HG03457 (cell line): ENCODE data around the gene SMAD3.

Experiments used
- ATAC-seq: cut with Tn5 transposase; IDR thresholded peaks from one replicate; pipeline ENCODE4 v1.9.1; 2021; ENCODE audit warnings: moderate number of reproducible peaks; ENCODE audit not compliant: unreplicated experiment

The SMAD3 gene

GRCh38 chr15:67216859-67217258, 151.5 kb downstream of the SMAD3 start:
- no peak for ATAC-seq

DNA sequence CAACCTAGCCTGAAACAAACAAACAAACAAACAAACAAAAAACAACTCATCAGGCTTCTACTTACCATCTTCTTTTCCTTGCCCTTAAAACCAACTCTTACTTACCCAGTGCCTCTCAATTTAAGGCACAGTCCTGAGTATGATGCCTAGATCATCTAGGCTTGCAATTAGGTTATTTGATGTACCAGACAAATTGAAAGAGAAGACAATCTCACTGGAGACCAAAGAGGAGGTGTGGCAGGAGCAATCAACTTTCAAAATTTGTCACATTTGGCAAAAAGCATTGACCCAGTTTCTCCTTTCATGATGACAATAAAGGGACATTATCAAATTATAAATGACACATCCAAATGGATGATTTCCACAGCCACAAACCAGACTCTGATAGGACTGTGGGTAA, 153.0 kb downstream of the SMAD3 start:
- no peak for ATAC-seq

DNA sequence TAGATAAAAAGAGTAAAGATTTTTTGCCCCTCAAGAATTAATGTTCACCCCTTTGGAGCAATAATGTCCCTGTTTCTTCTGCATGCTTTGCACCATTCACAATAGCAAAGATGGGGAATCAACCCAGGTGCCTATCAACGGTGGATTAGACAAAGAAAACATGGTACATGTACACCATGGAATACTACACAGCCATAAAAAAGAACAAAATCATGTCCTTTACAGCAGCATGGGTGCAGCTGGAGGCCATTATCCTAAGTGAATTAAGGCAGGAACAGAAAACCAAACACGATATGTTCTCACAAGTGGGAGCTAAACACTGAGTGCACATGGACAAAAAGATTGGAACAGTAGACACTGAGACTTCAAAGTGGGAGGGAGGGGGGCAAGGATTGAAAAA, 153.9 kb downstream of the SMAD3 start:
- no peak for ATAC-seq

DNA sequence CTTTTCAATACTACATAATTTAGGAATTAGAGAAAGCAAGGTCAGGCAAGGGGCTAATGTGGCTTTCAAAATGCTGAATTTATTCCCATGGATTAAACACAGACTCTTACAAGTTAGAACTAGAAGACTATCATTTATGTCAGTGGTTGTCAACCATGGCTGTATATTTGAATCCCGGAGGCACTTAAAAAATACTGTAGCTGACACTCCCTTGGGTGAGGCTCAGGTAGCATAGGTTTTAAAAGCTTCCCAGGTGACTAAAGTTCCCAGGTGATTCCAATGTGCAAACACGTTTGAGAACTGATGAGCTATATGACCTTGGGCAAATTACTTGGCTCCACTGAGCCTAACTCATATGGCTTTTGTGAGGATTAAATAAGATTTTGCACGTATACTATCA, 159.5 kb downstream of the SMAD3 start:
- no peak for ATAC-seq

DNA sequence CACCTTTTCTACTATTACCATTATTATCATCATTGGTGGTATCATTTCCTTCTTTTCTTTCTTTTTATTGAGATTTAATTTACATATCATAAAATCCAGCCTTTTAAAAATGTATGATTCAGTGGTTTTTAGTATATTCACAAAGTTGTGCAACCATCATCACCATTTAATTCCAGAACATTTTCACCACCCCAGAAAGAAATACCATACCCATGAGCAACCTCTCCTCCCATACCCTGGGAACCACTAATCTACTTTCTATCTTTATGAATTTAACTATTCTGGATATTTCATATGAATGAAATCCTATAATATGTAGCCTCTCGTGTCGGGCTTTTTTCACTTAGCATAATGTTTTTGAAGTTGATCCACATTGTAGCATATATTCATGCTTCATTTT, 159.9 kb downstream of the SMAD3 start:
- no peak for ATAC-seq

DNA sequence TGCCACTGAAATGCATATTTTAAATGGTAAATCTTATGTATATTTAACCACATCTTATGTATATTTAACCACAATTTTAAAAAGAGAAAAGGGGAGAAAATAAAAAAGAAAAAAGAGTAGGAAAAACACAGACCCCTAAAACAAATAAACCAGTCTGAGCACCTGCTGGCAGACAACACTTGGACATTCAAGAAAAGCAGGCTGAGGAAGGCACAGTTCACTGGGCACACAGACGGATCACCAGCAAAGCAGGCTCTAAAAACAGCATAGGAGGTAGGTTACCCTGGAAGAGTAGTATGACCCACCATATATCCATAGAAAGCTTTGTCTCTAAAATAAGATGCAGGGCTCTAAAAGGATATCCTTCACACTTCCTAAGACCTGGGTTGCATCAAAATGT, 162.0 kb downstream of the SMAD3 start:
- no peak for ATAC-seq

- ATAC-seq = no peak
These were observed 162.4 kb downstream of the SMAD3 start for GRCh38 chr15:67227846-67228245.

GRCh38 chr15:67228286-67228685, 162.9 kb downstream of the SMAD3 start:
- no peak for ATAC-seq

DNA sequence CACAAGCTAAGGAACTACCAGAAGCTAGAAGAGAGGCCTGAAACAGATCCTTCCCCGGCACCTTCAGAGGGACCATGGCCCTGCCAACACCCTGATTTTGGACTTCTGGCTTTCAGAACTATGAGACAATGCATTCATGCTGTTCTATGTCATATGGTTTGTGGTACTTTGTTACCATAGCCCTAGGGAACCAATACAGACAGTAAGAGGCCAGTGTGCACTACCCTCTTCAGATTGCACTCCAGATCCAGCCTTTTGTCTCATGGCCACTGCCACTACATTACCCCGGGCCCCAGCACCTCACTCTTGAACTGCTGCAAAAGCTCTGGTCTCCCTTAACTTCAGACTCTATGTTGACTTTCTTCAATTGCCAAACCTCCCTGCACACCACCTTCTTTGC, 165.1 kb downstream of the SMAD3 start:
- no peak for ATAC-seq

DNA sequence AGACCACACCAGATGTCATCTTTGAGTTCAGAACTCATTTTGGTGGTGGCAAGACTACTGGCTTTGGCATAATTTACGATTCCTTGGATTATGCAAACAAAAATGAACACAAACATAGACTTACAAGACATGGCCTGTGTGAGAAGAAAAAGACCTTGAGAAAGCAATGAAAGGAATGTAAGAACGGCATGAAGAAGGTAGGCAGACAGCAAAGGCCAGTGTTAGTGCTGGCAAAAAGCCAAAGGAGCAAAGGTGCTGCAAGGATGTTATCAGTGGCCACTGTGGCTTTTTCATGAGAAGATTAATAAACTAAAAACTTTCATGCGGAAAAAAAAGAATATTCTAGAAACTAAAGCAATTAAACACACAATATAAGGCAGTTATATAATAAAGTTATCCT, 167.2 kb downstream of the SMAD3 start:
- no peak for ATAC-seq

DNA sequence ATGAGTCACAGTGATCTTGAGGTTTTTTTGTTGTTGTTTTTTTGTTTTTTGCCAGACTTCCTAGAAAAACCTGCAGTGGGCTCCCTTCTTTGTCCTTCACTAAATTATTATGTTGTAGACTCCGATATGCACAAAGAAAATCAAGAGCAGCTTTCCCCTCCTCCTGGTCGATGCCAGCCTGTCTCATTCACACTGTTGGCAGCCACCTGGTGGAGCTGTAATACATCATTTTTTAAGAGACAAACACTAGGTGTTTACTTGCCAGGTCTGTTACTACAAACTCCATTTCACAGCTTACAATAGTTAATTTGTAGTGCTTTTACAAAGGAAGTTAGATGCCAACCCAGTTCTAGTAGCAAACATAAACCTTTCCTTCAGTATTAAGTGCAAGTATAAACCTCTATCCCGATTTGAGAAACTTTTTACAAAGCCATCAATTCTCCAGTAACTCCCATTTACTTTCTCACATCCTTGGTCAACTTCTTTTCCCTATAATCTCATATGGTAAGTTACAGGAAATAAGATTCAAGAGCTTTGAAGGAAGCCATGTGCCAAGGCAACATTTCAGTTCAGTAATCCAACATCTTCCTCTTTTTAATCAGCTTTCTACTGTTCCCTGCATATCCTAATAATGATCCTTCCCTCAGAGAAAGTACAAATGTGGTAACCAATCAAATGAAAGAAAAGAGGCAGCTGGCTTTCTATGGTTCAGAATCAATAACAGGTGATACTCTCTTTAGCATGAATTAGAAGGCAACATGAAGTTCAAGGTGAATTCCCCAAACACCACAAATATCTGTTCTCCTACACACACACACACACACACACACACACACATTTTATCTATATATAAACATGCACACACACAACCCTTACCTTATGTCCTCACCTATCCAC, 175.1 kb downstream of the SMAD3 start:
- ATAC-seq = no peak

DNA sequence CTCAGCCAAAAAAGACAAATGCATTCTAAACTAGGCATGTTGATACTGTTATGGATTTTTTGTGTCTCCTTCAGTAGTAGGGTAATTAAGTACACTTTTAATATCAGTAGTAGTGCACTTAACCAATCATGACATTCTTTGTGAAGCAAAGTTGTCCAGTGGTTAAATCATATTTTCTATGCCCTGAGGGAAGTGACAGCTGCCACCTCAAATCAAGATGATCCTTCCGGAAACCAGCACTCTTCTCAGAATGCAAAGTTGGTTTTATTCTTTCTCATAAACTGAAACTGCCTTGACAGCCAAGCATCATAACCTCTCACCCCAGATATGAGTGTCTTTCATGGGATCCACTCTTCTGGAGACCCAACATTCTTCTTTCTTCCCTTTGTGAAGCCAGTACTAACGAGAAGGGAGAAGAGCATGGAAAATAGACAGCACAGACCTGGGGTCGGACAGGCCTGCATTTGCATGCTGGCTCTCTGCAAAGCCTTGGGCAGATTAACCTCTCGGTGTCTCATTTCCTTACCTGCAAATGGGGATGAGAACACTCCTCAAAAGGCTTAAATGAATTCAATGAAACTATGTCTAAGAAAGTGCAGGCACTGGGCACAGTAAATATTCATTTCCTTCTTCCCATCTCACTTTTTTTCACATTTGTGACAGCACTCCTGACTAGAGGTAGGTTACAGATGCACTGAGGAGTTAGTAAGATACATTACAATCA, 175.9 kb downstream of the SMAD3 start:
- peak; percentile 49 for ATAC-seq

- ATAC-seq = no peak
These were observed 177.3 kb downstream of the SMAD3 start for GRCh38 chr15:67242708-67243111.
